Tibial nerve (tissue), 4 donors: ENCODE results near the gene ADCK2. TPM values are rescaled to one million over a fixed set of nuclear protein-coding genes. Genes with fewer than 3 reads are reported as not detected.

Experiments used
- DNase-seq, 2 donors: peaks; one replicate each; pipeline ENCODE4 v3.0.0-alpha.2; 2019; ENCODE audit warnings: low spot score in 2 of 2
- H3K27ac ChIP-seq, 4 donors: fragments of 200-600 bp; sonication (generic) in 3 of 4; one replicate each; pipeline ENCODE4 v1.5.1; 2017 to 2019; ENCODE audit warnings: mild to moderate bottlenecking in 1 of 4
- H3K27me3 ChIP-seq, 2 donors: fragments of 200-600 bp; sonication (generic) in 1 of 2; one replicate each; pipeline versions ENCODE4 v1.5.1 to v1.6.0; 2017 to 2019
- H3K36me3 ChIP-seq, 3 donors: fragments of 200-600 bp; sonication (generic); one replicate each; pipeline ENCODE4 v1.5.1; 2018 to 2019
- H3K4me1 ChIP-seq, 4 donors: fragments of 200-600 bp; sonication (generic) in 3 of 4; one replicate each; pipeline ENCODE4 v1.5.1; 2017 to 2019
- H3K4me3 ChIP-seq, 4 donors: fragments of 200-600 bp; sonication (generic) in 3 of 4; one replicate each; pipeline ENCODE4 v1.5.1; 2017 to 2019; ENCODE audit warnings: mild to moderate bottlenecking in 1 of 4, moderate library complexity in 1 of 4
- H3K9me3 ChIP-seq, 4 donors: fragments of 200-600 bp; sonication (generic) in 3 of 4; one replicate each; pipeline ENCODE4 v1.5.1; 2017 to 2019
- CTCF ChIP-seq, 5 experiments: fragments of 200-600 bp in 3 of 5; fragments of 450-650 bp in 2 of 5; sonication (generic) in 3 of 5; IDR thresholded peaks; one replicate each; pipeline ENCODE4 v1.5.1; 2016 to 2019; ENCODE audit warnings: antibody characterized with exemption in 5 of 5, mild to moderate bottlenecking in 3 of 5, moderate library complexity in 2 of 5
- EP300 ChIP-seq, 2 donors: sonication (generic); formaldehyde crosslinking; IDR thresholded peaks; one replicate each; pipeline ENCODE4 v1.6.1; 2017; ENCODE audit warnings: antibody characterized with exemption in 2 of 2, mild to moderate bottlenecking in 1 of 2
- POLR2A ChIP-seq, 2 donors: fragments of 450-650 bp; IDR thresholded peaks; one replicate each; pipeline ENCODE4 v1.6.1; 2017; ENCODE audit warnings: antibody characterized with exemption in 2 of 2, mild to moderate bottlenecking in 2 of 2, moderate library complexity in 2 of 2
- WGBS, 2 donors: methylation state at CpG; one replicate each; pipeline ENCODE4 v1.1.5; 2018; 5-methylcytosine and 5-hydroxymethylcytosine counted together
- total RNA-seq, 4 donors: library from RNA; depleted of rRNA; stranded (reverse); fragments of >200 nt; gene quantifications; one replicate each; pipeline ENCODE4 v1.1.0, GENCODE V29; 2016

The ADCK2 gene
- total RNA-seq, 4 donors from 2014 or later = 20.7 to 34.5 (median 26.7) TPM

DNA sequence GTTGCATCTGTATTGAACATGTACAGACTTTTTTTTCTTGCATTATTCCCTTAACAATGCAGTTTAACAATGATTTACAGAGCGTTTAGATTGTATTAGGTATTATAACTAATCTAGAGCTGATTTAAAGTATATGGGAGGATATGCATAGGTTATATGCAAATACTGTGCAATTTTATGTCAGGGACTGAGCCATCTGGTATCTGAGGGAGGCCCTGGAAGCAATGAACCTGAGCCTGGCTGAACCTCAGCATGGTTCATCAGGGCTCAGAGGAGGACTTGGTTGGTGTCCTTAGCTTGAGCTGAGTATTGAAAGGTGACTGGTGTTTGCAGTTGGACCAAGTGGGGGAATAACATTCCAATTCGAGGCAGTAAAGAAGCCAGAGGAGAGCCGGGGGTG lies 4.8 kb downstream of the ADCK2 start:
- Histone ChIP-seq H3K36me3 (peaks cover 0 to 63% (median 7%) of the 10 kb centered on the region in 3 donors), H3K27ac (no peak overlapping the region), H3K4me1 (peaks cover 0 to 34% (median 16%) of the 10 kb centered on the region in 4 donors), H3K27me3 (no peaks in the 10 kb centered on the region), H3K9me3 (no peaks in the 10 kb centered on the region), H3K4me3 (no peak overlapping the region)
- WGBS, 2 donors = 87% methylated on average over 3 of the region's 3 CpGs
- TF ChIP-seq EP300 (IDR thresholded peaks at IDR 0.05) (no peak), CTCF (IDR thresholded peaks at IDR 0.05) (no peak), POLR2A (IDR thresholded peaks at IDR 0.05) (no peak)
- no peak for DNase-seq

DNA sequence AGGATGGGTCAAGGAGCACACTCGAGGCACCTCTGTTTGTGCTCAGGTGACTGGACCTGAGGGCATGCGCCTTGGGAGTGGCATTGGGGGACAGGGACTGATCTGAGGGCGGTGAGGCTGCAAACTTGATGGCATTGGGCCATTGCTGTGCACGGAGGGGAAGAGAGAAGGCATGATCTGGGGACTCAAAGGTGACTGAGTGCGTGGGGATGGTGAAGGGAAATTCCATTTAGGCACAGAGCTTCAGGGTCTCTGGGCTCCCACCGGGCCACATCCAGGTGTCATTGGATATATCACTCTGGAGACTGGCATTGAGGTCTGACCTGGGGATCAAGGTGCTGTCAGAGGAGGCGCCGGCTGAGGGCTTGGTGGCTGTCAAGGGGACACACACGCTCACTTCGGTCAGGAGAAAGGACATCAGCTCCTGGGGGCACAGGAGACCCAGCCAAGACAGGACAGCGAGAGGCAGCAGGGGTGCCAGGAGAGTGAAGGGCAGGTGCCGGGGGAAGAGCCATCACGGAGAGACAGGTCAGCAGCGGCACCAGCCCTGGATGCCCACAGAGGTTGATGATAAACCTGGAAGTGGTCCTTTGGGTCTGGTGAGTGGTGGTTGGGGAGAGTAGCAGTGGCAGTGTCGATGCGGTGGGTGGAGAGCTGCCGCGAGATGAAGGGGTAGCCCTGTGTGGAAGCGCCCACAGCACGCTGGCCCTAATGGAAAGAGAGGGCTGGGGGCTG lies 5.5 kb downstream of the ADCK2 start:
- no peaks in the 10 kb centered on the region for H3K9me3 ChIP-seq
- H3K27ac ChIP-seq = no peak overlapping the region
- no peak for DNase-seq
- H3K4me3 ChIP-seq = no peak overlapping the region
- H3K36me3 ChIP-seq = peaks cover 0 to 65% (median 7%) of the 10 kb centered on the region in 3 donors
- WGBS, 2 donors = 92 to 93% methylated on average over 20 of the region's 20 CpGs
- H3K4me1 ChIP-seq = peaks cover 0 to 31% (median 16%) of the 10 kb centered on the region in 4 donors
- TF ChIP-seq EP300 (IDR thresholded peaks at IDR 0.05) (no peak), POLR2A (IDR thresholded peaks at IDR 0.05) (no peak), CTCF (IDR thresholded peaks at IDR 0.05) (no peak)
- no peaks in the 10 kb centered on the region for H3K27me3 ChIP-seq

DNA sequence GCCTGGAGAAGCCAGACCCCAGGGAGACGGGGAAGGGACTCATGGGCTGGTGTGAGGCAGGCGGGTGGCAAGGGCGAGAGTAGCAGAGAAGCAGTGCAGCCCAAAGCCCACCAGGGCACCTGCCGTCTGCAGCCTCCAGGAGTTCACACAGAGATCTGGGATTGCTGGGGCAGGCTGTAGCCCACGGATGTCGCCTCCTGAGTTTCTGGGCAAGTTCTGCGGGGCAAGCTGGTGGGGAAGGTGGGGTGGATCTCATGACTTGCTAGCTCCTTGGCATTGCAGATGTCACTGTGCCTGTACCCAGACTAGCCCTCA lies 6.0 kb downstream of the ADCK2 start:
- Histone ChIP-seq H3K36me3 (peaks cover 0 to 69% (median 7%) of the 10 kb centered on the region in 3 donors), H3K4me1 (peaks cover 0 to 26% (median 15%) of the 10 kb centered on the region in 4 donors), H3K27ac (no peak overlapping the region), H3K27me3 (no peaks in the 10 kb centered on the region), H3K4me3 (no peak overlapping the region), H3K9me3 (no peaks in the 10 kb centered on the region)
- TF ChIP-seq CTCF (IDR thresholded peaks at IDR 0.05) = no peak
- no peak for TF ChIP-seq POLR2A (IDR thresholded peaks at IDR 0.05)
- no peak for TF ChIP-seq EP300 (IDR thresholded peaks at IDR 0.05)
- 90 to 99% methylated on average over 7 of the region's 7 CpGs for WGBS, 2 donors
- DNase-seq = no peak

GRCh38 chr7:140679186-140679585 lies 6.4 kb downstream of the ADCK2 start:
- H3K27me3 ChIP-seq = no peaks in the 10 kb centered on the region
- no peak for DNase-seq
- H3K36me3 ChIP-seq = peaks cover 0 to 73% (median 7%) of the 10 kb centered on the region in 3 donors
- peaks cover 0 to 22% (median 12%) of the 10 kb centered on the region in 4 donors for H3K4me1 ChIP-seq
- H3K9me3 ChIP-seq = no peaks in the 10 kb centered on the region
- TF ChIP-seq CTCF (IDR thresholded peaks at IDR 0.05) (no peak), POLR2A (IDR thresholded peaks at IDR 0.05) (no peak), EP300 (IDR thresholded peaks at IDR 0.05) (no peak)
- WGBS, 2 donors = 91 to 92% methylated on average over 9 of the region's 9 CpGs
- H3K27ac ChIP-seq = no peak overlapping the region
- H3K4me3 ChIP-seq = no peak overlapping the region

GRCh38 chr7:140680886-140681285 lies 8.1 kb downstream of the ADCK2 start:
- TF ChIP-seq CTCF (IDR thresholded peaks at IDR 0.05) = no peak
- TF ChIP-seq POLR2A (IDR thresholded peaks at IDR 0.05) = no peak
- TF ChIP-seq EP300 (IDR thresholded peaks at IDR 0.05) = no peak
- Histone ChIP-seq H3K4me1 (peaks cover 0 to 5% (median 0%) of the 10 kb centered on the region in 4 donors), H3K27ac (no peak overlapping the region), H3K27me3 (no peaks in the 10 kb centered on the region), H3K9me3 (no peaks in the 10 kb centered on the region), H3K36me3 (peaks cover 0 to 90% (median 7%) of the 10 kb centered on the region in 3 donors), H3K4me3 (no peak overlapping the region)
- WGBS, 2 donors = 85% methylated on average over 7 of the region's 7 CpGs
- DNase-seq = no peak
